ENCODE data around the gene GRIN2A.

The GRIN2A gene

GRCh38 chr16:9980981-9981380 is 201.2 kb downstream of the GRIN2A start:
- DNase-seq (ENCODE audit: low read depth, low spot score), result no peak
- no peak overlapping the region for H3K27ac ChIP-seq

GRCh38 chr16:9978160-9978725 is 204.0 kb downstream of the GRIN2A start:
- DNase-seq (ENCODE audit: low read depth, low spot score), result no peak
- H3K27ac ChIP-seq, result no peak overlapping the region

- DNase-seq (ENCODE audit: low read depth, low spot score), result no peak
- H3K27ac ChIP-seq, result no peak overlapping the region
Observed at GRCh38 chr16:9977333-9977897, 204.8 kb downstream of the GRIN2A start.

GRCh38 chr16:9976601-9977000 is 205.6 kb downstream of the GRIN2A start:
- H3K27ac ChIP-seq, result no peak overlapping the region
- DNase-seq (ENCODE audit: low read depth, low spot score), result no peak

- no peak for DNase-seq (ENCODE audit: low read depth, low spot score)
- no peak overlapping the region for H3K27ac ChIP-seq
Observed at GRCh38 chr16:9971907-9972306, 210.3 kb downstream of the GRIN2A start.

GRCh38 chr16:9970796-9971195 is 211.4 kb downstream of the GRIN2A start:
- H3K27ac ChIP-seq, result no peak overlapping the region
- DNase-seq (ENCODE audit: low read depth, low spot score), result no peak

- no peak overlapping the region for H3K27ac ChIP-seq
- DNase-seq (ENCODE audit: low read depth, low spot score), result no peak
Observed at GRCh38 chr16:9970244-9970643, 212.0 kb downstream of the GRIN2A start.

GRCh38 chr16:9969580-9969979 is 212.6 kb downstream of the GRIN2A start:
- H3K27ac ChIP-seq, result no peak overlapping the region

GRCh38 chr16:9966569-9967157 is 215.6 kb downstream of the GRIN2A start:
- DNase-seq (ENCODE audit: low read depth, low spot score), result no peak
- H3K27ac ChIP-seq, result no peak overlapping the region

More at GRCh38 chr16:9969580-9969979, 212.6 kb downstream of the GRIN2A start:
- DNase-seq (ENCODE audit: low read depth, low spot score), result no peak

- no peak for DNase-seq (ENCODE audit: low read depth, low spot score)
- H3K27ac ChIP-seq, result no peak overlapping the region
Observed at GRCh38 chr16:9965079-9965478, 217.1 kb downstream of the GRIN2A start.

GRCh38 chr16:9964426-9964825 is 217.8 kb downstream of the GRIN2A start:
- no peak for DNase-seq (ENCODE audit: low read depth, low spot score)
- no peak overlapping the region for H3K27ac ChIP-seq

GRCh38 chr16:9957433-9957832 is 224.8 kb downstream of the GRIN2A start:
- no peak for DNase-seq (ENCODE audit: low read depth, low spot score)

GRCh38 chr16:9957002-9957401 is 225.2 kb downstream of the GRIN2A start:
- no peak overlapping the region for H3K27ac ChIP-seq
- no peak for DNase-seq (ENCODE audit: low read depth, low spot score)

More at GRCh38 chr16:9957433-9957832, 224.8 kb downstream of the GRIN2A start:
- no peak overlapping the region for H3K27ac ChIP-seq

GRCh38 chr16:9955677-9956076 is 226.6 kb downstream of the GRIN2A start:
- DNase-seq (ENCODE audit: low read depth, low spot score), result no peak
- H3K27ac ChIP-seq, result no peak overlapping the region

GRCh38 chr16:9953908-9954570 is 228.2 kb downstream of the GRIN2A start:
- DNase-seq (ENCODE audit: low read depth, low spot score), result no peak

GRCh38 chr16:9950658-9951057 is 231.6 kb downstream of the GRIN2A start:
- no peak overlapping the region for H3K27ac ChIP-seq
- no peak for DNase-seq (ENCODE audit: low read depth, low spot score)

More at GRCh38 chr16:9953908-9954570, 228.2 kb downstream of the GRIN2A start:
- no peak overlapping the region for H3K27ac ChIP-seq

GRCh38 chr16:9949396-9949795 is 232.8 kb downstream of the GRIN2A start:
- H3K27ac ChIP-seq, result no peak overlapping the region
- no peak for DNase-seq (ENCODE audit: low read depth, low spot score)

- H3K27ac ChIP-seq, result no peak overlapping the region
- no peak for DNase-seq (ENCODE audit: low read depth, low spot score)
Observed at GRCh38 chr16:9948933-9949332, 233.3 kb downstream of the GRIN2A start.

GRCh38 chr16:9946022-9946720 is 236.1 kb downstream of the GRIN2A start:
- no peak overlapping the region for H3K27ac ChIP-seq
- DNase-seq (ENCODE audit: low read depth, low spot score), result no peak

GRCh38 chr16:9943121-9943520 is 239.1 kb downstream of the GRIN2A start:
- no peak for DNase-seq (ENCODE audit: low read depth, low spot score)
- H3K27ac ChIP-seq, result no peak overlapping the region

- no peak overlapping the region for H3K27ac ChIP-seq
- DNase-seq (ENCODE audit: low read depth, low spot score), result no peak
Observed at GRCh38 chr16:9941245-9941644, 241.0 kb downstream of the GRIN2A start.

Data from epithelial cell of prostate (primary cell).